ENCODE measurements around the gene RPL29.

RPL29 gene

DNA sequence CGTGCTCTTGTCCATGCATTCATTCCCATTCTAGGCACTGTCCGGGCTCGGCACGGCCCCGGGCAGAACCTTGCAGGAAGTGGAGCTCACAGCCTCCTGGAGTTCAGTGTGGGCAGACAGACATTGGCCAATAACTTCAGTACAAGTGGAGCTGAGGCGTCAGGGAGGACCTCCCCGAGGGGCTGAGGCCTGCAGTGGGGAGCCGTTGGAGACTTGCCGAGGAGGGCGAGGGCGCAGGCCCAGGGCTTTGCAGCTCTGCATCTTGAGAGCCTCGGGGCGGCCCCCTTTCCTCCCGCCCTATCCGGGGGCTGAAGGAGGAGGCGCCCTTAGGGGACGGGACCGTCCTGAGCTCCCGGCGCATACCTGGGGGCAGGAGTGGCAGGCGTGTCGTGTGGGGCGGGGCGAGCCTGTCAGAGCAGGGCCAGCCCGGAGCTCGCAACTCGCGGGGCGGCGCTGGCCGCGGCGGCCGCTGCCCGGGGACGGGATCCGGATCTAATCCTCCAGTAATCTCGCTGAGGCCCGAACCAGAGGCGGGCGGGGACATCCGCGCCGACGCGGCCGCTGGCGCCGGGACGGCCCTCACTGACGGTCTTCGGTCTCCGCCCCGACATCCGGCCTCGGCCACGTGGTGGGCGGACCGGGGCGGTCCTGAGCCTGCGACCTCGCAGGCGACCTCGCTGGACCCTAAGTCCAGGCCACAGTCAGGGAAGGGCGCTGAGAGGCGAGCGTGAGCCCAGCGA lies 12.7 kb downstream of the RPL29 start, which contains the start of gene ACY1:
TSS of gene ACY1 (plus strand) at position 698 of the 740 bp plus-strand sequence. CDS start 530 bp downstream, outside the sequence.
- DNase-seq (ENCODE audit: low spot score), result peak; percentile 98

DNA sequence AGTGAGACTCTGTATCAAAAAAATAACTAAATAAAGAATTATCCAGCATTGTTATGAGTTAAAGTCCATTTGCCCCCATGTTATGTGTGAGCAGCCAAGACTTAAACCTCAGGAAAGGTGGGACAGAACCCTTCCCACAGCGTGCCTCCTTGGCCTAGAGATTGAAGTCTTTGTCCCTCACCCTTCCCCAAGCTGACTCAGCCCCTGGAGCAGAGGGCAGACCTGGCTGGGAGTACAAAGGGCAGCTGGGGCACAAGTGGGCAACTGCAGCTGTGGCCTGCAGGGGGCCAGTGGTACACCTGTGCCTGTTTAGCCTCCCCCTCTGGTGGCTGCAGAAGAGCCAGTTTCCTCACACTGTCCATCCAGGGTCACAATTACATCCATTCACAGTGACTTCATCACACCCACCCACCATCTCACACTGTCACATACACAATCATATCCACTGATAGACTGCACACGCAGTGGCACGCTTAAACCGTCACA lies 13.3 kb downstream of the RPL29 start:
- DNase-seq (ENCODE audit: low spot score), result peak; percentile 50

DNA sequence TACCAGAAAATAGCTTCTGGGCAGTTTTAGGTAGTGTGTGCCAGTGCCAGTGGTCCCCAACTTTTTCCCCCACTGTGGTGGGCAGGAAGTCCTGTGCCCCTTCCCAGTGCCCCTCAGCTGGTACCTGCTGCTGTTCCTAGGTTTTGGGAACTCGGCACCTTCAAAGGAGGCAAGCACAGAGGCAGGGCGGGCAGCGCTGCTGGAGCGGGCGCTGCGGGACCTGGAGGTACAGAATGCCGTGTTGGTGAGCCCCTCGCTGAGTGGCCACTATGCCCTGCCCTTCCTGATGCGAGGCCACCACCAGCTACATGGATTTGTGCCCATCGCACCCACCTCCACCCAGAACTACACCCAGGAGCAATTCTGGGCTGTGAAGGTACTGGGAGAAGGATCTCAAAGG lies 15.4 kb downstream of the RPL29 start:
- DNase-seq (ENCODE audit: low spot score), result no peak

DNA sequence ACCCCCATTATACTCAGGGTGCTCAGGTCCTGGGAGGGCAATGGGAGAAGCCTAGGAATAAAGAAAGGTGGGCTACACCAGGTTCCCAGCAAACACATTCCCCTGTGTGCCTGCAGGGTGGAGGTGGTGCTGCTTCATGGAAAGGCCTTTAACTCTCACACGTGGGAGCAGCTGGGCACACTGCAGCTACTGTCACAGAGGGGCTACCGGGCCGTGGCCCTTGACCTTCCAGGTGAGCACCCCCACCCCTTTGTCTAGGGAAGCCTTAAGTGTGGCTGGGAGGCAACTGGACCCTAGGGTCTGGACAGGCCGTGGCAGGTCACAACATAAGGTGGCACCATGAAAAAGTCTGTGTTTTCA lies 17.6 kb downstream of the RPL29 start:
- DNase-seq (ENCODE audit: low spot score), result no peak

DNA sequence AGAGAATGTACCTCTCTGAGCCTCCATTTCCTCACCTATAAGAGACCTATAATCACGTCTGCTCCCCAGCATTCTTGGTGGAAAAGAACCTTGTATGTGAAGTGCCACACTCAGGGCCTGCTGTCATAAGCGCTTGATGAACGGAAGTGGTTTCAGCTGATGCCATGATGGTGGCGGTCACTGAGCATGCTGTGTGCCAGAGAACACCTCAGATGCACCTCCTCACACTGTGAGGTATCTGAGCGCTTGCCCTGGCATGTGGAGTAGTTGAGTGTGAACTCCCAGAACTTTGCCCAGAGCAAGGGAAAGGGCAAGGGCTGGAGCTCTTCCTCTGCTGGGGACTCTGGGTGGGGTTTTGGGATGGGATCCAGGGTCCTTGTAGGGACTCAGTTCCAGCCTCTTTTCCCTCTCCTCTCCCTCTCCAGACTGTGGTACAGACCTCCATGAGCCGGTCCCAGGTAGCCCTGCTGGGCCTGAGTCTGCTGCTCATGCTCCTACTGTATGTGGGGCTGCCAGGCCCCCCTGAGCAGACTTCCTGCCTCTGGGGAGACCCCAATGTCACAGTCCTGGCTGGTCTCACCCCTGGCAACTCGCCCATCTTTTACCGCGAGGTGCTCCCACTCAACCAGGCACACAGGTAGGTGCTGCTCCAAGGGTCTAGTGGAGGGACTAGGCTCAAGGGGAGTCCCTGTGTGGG lies 18.1 kb downstream of the RPL29 start:
- no peak for DNase-seq (ENCODE audit: low spot score)

DNA sequence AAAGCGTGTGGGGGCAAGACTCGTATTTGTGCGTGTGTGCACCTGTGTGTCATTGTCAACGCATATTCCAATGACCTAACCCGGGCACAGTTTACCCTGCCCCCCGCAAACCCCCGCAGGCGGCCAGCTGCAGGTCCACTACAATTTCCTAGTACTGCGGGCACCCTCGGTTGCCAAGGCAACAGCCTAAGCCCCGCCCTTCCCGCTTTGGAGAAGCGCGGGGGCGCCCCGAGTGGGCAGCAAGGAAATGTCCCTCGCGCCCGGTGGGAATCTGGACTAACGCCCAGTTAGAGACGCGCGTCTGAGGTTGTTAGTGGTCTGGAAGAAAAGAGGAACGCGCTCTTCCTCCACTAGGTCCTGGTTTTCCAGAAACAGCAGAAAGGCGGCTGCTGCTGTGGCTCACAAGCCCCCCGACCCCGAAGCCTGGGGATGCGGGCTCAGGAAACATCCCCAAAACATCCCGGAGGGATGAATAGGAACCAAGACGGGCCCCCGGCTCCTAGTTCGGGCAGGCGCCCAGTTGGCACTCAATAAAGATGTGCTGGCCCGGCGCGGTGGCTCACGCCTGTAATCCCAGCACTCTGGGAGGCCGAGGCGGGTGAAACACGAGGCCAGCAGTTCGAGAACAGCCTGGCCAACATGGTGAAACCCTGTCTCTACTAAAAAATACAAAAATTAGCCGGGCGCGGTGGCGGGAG lies 19.7 kb downstream of the RPL29 start:
- DNase-seq (ENCODE audit: low spot score), result peak; percentile 59

DNA sequence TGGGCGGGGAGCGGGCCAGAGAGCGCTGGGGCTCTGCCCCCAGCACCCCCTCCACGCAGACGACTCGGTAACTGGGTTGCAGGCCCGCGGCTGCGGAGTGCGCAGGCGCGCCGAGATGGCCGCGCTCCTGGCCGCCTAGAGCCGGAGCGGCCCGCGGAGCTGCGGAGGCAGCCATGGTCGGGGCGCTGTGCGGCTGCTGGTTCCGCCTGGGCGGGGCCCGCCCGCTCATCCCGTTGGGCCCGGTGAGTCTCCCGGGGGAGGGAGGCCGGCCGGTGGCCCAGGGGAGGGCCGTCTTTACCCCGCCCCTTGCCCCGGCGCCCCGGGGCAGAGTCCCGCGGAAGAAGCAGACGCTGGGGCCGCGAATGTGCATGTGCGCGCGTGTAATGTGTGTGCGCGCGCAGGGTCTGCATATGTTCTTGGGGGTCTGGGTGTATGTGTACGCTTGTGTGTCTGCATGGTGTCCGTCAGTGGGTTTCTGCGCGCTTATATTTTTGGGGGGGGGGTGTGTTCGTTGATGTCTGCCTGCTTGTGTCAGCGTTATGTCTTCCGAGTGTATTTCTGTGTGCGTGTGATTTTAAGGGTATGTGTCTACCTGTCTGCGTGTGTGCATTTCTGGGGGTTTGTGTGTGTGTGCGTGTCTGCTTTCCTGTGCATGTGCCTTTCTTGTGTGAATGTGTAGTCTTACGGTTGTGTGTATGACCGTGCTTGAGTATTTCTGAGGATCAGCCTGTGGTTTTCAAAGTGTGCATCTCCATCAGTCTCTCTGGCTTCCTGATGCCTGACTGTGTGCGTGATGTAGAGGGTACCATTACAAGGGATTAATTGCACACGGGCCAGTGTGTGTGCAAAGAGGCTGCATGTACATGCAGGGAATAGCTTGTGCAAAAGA lies 20.5 kb downstream of the RPL29 start, which contains the start of gene ABHD14A:
TSS of gene ABHD14A (plus strand) at position 102 of the 889 bp plus-strand sequence. CDS start at position 174, 72 bp downstream.
- peak; percentile 95 for DNase-seq (ENCODE audit: low spot score)

DNA sequence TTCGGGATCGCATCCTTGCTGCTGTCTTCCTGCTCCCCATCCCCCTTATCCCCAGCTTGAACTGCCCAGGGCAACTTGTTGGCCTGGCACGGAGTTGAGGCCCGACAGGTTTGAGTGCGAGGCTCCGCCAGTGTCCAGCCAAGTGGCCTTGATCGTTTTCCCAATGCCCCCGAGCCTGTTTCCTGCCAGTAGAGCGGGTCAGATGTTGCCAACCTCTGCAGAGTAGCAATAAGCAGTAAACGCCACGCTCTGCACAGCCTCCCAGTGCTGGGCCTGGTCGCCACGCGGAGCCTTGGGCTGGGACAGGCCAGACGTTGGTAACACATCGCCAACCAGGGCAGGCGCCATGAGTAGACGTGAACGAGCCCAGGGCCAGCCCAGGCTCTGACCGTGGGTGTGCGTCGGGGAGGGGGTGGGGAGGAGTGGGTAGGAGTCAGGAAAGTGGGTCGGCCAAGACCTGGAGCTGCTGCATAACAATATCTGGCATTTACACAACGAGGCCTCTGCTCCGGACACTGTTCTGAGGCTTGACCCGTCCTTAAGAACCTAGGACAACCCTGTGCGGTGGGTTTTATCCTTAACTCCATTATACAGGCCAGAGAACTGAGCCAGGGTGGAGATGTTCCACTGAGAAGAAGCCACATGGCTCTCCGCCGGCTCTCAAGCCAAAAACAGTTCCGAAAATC lies 21.3 kb downstream of the RPL29 start:
- DNase-seq (ENCODE audit: low spot score), result peak; percentile 49

DNA sequence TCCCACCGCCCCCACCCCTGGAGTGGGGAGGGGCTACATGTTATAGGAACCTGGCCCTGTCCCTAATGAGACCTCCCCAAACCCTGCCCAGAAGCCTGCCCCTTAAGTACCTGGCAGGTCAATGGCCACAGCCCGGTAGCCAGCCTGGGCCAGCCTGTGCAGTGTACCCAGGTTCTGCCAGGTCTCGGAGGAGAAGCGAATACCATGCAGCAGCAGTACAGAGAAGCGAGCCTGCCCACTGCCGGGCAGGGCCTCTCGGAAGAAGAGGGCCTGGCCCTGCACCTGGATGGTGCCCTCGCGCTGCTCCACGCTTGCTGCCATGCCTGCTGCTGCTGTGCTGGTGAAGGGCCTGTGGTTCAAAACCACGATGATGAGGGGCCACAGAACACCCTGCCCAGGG lies 24.3 kb downstream of the RPL29 start:
- DNase-seq (ENCODE audit: low spot score), result no peak

DNA sequence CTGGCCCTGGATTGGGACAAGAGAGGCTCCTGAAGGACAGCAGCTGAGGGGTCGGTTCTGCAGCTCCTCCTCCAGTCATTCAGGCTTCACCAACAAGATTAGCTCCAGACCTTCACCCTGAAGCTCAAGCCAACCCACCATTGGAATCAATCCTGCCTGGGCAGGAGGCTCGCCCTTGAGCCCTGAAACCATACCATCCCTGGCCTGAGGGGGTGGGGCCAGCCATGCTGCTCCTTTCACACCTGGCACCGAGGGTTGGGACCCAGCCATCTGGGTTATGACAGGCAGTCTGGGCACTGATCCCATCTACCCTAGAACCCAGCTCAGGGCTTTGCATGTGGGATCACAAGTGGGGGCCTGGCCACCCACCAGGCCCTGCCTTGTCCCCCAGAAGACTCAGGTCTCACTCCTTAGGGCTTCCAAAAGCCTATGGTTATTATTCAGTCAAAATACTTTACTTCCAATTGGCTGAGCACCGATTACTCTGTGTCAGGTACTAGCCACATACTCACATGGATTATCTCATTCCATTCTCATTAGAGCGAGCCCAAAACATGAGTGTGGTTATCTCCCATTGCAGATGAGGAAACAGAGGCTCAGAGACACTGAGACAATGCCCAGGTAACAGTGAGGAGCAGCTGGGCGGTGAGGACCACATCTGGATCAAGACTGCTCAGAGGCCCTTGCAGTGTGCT lies 24.9 kb downstream of the RPL29 start:
- DNase-seq (ENCODE audit: low spot score), result no peak

DNA sequence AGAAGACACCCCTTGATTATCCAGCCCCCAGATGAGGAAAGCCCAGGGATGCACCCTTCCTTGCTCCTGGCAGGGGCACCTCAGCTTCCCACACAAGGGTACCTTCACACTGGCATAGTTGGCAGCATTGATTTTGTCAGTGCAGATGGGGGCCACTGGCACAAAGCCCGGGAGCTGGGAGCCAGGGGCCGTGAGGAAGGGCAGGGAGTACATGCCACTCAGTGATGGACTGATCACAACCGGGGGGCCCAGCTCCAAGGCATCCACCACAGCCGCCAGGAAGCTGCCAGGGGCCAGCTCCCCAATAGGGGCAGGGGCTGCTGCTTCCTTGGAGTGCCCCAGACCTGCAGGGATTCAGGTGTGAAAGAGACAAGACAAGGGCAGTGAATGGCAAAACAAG lies 25.9 kb downstream of the RPL29 start:
- DNase-seq (ENCODE audit: low spot score), result no peak

DNA sequence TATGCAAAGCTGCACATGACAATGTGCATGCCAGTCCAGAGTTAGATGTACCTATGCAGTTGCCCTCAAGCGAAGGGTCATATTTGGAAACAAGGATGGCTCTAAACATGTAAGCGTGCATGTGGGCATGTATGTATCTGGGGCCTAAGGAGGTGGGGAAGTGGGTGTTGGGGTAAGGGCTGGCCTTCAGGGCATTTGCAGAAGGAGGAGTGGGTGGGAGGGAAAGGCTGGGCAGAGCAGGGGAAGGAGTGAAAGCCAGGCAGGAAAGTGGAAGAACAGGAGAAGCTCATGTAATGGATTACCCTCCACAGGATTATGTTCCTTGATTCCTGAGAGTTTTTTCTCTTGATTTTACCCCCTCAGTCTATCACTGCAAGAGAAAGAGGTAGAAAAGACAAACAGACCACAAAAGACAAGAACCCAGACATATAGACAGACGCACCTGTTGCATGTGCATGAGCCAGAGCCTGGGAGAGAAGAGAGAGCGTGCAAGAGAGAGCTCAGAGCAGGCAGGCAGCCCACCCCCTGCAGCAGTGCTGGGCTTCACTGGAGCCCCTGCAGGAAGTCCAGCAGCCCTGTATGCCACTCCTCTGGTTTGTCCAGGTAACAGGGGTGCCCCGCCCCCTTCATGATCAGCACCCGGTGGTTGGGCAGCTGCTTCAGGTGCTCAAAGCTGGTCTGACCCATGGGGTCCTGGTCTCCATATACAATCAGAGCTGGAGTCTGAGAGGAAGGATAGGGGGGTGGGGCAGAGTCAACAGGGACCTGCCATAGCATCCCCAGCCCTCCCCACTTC lies 26.6 kb downstream of the RPL29 start:
- DNase-seq (ENCODE audit: low spot score), result no peak

DNA sequence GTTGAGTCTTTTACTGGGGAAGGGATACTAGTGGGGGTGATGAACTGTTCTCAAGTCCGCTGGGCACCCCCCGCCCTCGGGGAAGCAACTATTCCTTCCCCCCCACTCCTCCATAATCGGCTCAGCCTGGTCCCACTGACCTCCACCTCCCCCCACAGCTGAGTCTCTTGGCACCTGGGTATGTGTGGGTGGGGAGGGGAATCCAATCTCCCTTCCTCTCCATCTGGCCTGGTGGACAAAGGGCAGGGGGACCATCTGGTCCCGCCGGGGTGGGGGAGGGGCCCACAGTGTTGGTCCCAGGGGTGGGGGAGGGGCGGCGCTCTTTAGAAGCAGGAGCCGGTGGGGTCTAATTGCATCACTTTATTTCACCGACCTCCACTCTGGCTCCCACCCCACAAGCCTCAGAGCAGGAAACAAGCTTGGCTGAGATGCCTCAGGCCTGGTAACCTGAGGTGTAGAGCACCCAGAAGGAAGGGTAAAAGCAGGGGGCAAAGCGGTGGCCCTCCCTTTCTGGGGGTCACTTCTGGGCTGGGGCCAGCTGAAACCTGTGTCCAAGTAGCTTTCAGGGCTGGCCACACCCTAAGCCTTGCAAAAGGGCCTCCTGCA lies 27.4 kb downstream of the RPL29 start:
- peak; percentile 37 for DNase-seq (ENCODE audit: low spot score)

DNA sequence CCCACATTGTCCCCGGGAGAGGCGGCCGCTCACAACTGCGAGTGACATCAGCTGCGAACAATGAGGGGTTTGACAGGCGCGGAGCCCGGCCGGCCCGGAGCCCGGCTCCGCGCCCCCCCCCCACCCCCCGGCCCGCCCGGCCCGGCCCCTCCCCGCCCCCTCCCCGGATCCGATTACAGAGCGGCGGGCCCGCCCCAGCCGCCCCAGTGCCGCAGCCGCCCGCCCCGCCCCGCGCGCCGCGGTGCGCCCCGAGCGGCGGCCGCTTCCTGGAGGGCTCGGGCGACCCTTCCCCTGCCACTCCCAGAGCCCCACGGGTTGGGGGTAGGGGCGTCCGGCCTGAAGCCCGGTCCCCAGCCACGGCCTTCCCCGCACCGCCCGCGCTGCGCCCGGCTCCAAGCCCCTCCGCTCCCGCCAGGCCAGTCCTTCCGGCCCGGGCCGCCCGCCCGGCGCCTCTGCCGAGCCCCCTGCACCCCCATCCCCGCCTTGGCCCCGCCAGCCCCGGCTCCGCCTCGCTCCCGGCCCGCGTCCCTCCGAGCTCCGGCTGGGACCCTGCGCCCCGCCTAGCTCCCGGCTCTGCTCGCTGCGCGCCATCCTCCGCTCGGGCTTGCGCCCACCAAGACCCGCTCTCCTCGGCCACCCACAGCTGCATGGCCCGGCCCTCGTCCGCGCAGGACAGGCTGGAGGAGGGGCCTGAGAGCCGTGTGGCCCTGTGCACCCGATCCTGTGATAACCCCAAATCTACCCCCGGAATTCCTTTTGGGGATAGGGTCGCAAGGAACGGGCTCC lies 28.1 kb downstream of the RPL29 start, which contains the start of gene PCBP4:
TSS of gene PCBP4 (minus strand) at position 71 of the 786 bp plus-strand sequence. CDS start 6,214 bp downstream, outside the sequence.
- peak; percentile 93 for DNase-seq (ENCODE audit: low spot score)

DNA sequence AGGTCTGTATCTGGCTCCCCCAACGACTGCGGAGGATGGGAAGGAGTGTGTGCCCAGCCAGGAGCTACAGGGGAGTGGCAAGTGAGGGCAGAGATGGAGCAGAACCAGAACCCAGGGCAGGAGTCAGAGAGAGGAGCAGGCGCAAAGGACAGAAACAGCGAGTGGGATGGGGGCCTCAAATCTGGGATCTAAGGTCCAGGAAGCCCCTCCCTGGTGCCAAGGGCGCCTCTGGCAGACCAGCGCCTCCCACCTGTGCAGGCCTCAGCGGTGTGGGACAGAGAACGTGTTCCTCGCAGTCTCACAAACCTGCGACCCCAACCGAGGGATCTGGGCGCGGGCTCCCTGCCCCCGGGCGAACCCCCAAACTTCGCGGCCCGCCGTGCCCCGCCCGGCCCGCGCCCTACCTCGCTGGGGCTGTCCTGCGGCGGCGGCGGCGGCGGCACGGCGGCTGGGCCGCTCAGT lies 28.7 kb downstream of the RPL29 start:
- peak; percentile 22 for DNase-seq (ENCODE audit: low spot score)

DNA sequence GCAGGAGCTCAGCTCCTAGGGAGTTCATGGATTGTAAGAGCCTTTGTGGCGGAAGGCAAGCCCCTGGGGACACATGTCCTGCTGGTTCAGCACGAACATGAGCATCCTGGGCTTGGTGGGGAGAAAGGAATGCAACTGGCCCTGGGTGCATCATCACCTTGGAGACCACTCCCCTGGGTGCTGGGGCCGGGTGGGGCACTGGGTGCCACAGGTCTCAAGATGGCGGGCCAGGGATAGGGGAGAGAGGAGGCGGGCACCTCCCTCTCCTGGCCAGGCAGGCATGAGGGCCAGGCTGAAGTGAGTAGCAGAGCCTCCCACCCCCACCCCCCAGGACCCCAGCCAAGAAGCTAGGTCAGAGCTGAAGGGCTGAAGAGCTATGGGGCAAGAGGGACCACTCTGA lies 29.2 kb downstream of the RPL29 start:
- DNase-seq (ENCODE audit: low spot score), result no peak

DNA sequence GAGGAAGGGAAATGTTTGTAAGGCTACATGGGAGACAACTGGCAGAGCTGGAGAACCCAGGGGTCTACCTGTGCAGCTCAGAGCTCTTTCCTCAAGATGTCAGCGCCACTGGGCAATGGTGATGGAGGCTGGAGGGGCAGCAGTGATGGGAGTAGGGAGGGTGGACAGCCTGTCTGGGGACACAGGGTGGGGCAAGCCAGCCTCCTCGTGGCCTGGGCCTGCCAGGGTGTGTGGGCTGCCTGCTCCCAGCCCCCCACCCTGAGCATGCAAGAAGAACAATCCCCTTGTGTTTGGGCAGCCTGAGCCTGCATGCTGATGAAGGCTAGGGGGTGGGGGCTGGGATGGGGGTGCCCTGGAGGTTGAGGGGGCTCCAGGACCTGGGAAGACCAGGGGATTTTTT lies 29.7 kb downstream of the RPL29 start:
- no peak for DNase-seq (ENCODE audit: low spot score)

DNA sequence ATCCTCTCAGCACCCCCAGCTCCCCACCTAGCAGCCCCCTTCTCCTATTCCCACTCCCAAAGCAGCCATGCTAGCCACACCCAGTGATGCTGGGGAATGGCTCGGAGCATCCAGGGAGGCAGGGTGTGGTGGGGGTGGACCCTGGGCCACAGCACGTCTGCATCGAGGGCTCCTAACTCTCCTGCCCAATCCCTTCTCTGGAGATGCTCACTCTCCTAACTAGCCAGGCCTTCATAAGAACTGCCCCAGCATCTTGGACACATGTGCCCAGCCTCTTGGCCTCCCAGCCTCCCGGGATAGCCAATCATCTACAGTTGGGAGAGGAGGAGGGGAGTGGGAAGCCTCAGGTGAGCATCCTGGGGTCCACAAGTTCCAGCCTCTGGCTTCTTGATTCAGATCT lies 31.2 kb downstream of the RPL29 start:
- no peak for DNase-seq (ENCODE audit: low spot score)

All from GM03348 (cell line).